GM18505 (cell line): ENCODE data around the gene GARS1.

Experiments used
- ATAC-seq: cut with Tn5 transposase; IDR thresholded peaks from one replicate; pipeline ENCODE4 v1.9.1; 2021; ENCODE audit not compliant: unreplicated experiment
- POLR2A ChIP-seq: IDR thresholded peaks from 4 replicates; pipeline ENCODE4 v1.6.1; 2011; ENCODE audit warnings: borderline replicate concordance; ENCODE audit not compliant: insufficient read depth, insufficient read length; ENCODE audit errors: extremely low read depth

Gene GARS1

DNA sequence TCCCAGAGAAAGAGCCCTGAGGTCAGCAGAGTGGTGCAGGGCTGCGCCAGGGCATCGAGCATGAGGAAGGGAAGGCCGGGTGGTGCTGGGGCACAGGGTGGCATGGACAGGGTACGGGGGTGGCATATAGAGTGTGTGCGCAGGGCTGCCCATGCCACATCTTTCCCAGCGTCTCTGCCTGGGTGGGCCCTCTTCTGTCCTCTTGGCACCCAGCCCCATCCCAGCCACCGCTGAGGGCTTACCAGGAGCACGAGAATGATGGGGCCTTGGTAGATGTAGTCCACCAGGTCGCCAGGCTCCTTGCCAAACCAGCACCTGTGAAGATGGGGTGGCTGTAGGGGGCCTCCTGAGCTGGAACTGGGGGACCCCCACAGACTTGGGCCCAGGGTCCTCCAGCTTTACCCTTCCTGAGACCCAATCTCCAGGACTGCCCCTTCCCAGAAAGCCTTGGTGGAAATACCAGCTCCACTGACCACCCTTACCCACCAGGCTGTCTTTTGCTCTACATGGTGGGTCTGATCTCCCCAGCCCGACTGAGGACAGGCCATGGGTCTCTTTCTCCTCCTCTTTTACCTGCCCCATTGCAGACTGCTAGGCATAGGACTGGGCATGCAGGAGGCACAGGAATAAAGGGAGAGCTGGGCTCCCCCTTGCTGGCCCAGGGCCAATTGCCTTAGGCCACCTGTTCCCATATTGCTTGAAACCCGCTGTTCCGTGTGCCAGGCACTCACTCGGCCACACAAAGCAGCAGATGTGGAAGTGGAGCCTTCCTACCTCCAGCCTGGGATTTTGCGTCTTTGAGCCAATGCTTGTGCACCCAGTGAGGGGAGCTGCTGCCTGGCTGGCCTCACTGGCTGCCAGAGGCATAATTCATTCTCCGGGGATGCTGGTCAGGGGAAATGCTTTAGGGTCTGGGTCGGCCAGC lies 65.9 kb downstream of the GARS1 start:
- no peak for ATAC-seq
- TF ChIP-seq POLR2A = no peak

DNA sequence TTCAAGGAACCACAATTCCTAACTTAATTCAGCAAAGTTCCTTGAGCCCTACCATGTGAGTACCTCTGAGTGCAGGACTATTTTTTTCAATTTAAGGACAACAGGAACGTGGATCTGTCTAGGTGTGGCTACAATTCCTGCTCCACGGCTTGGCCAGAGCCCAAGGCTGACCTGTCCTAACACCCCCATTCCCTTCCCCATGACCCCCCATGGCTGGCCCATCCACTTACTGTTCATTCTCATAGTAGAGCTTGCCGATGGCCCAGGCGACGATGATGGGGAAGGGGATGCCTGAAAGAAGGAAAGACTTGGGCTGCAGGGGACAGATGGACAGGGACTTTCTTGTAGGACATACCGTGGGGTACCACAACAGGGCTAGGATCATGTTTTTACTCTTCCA lies 67.2 kb downstream of the GARS1 start:
- no peak for ATAC-seq
- no peak for TF ChIP-seq POLR2A

DNA sequence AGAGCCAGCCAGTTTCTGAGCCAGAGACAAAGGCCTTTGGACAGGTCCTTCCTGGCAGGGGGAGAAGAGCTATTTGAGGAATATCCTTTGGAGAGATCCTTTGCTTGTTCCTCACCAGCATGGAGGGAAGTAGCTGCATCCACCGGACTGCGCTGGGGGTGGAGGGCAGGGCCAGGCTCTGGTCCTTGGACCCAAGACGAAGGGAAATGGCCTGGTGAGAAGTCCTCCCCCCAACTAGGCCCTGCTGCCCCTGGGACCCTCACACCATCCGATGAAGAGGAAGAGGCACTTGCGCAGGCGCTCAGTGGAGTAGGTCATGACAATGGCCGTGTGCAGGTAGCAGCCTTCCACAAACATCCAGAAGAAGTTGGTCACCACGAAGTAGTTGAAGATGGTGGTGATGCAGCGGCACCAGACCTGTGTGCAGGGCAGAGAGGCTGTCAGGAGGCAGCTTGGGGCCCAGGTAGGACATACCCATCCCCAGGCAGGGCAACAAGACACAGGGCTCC lies 67.8 kb downstream of the GARS1 start:
- TF ChIP-seq POLR2A = no peak
- no peak for ATAC-seq

DNA sequence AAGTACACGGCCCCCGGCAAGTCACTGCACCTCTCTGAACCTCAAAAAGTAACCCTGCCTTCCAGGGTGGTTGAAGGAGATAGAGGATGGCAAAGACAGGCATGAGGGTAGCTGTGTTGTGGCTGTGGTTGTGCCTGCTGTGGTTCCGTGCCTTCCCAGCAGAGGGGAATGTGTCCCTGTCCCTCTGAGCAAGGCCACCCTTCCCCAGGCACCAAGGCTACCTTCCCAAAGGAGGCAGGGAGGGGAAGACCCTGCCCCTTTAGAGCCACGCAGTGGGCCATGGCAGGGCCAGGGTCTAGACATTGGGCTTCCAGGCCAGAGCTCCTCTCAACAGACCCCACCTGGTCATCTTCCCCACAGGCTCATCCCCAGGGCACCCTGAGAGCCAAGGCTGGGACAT lies 68.7 kb downstream of the GARS1 start:
- no peak for ATAC-seq
- TF ChIP-seq POLR2A = no peak

DNA sequence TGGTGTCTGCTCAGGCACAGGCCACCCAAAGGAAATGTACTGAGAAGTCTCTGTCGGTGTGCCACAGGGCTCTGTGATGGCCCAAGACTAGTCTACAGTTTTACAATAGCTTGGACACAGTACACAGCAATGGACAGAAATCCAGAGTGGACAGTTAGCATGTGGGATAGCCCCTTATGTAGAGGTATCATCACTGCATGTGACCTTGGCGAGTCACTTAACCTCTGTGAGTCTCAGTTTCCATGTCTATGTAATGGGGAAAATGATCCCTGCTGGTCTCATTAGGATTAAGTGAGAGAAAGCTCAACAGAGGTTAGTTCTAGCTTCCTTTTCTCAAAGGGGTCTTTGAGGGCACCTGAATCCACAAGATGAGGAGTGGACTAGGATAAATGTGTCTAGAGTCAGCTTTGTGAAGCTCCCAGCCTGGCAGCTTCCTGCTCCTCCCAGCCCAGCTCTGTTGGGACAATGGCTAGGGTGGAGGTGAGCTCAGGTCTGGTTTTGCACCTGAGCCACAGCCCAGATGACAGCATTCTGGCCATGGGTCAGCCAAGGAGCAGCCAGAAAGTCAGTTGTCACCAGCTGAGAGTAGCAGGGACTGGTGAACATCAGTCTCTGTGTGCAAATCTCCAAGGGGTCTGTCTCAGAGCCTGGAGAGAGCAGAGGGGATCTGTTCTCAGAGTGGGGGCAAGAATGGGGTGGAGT lies 69.7 kb downstream of the GARS1 start:
- TF ChIP-seq POLR2A = no peak
- ATAC-seq = no peak

DNA sequence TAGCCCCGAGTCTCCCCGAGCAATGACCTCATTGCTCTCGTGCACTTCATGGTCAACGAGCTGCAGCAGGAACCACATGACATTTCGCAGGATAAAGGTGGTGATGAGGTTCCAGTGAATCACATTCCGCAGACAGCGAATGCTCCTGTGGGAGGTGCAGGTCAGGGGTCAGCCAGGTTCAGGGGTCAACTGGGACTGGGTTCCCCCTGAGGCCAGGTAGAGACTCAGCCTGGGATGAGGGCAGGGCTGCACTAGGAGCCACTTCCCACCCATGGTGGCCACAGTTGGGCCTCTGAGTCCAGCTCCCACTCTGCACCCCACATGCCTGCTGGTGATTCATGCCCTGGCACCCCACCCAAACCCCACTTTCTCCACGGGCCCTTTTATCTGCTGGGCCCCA lies 70.4 kb downstream of the GARS1 start:
- TF ChIP-seq POLR2A = no peak
- ATAC-seq = no peak

DNA sequence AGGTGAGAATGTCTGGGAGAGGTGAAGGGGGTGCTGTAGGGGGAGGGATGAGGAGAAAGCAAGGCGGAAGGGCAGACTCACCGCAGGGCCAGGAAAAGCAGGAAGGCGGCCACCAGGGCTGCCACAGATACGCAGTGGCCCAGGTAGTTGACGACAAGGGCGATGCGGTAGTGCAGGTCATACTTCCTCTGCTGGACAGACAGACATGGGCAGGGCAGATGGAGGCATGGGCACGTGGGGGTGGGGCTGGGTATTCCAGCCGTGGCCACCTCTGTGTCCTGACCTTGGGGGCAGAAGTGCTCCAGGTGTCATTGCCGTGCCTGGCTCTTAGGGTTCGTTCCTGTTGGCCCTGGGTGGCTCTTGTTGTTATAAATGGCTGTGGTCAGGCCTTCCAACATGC lies 70.8 kb downstream of the GARS1 start:
- no peak for TF ChIP-seq POLR2A
- ATAC-seq = no peak

DNA sequence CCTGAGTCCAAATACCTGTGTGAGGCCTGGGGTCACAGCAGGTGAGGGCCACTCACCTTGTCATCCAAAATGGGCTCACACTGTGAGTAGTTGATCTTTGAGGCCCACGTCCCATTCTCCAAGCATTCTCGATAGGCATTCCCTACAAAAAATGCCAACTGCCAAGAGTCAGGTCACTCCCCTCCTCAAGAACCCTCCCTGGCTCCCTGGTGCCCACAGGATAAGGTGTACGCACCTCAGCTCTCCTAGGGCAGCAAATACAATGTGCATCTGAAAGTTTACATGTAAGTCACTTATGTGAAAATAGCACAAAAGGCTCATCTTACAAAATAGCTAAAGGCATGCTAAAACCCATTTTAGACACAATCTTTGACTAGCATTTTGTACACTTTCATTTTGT lies 72.5 kb downstream of the GARS1 start:
- no peak for ATAC-seq
- TF ChIP-seq POLR2A = no peak

DNA sequence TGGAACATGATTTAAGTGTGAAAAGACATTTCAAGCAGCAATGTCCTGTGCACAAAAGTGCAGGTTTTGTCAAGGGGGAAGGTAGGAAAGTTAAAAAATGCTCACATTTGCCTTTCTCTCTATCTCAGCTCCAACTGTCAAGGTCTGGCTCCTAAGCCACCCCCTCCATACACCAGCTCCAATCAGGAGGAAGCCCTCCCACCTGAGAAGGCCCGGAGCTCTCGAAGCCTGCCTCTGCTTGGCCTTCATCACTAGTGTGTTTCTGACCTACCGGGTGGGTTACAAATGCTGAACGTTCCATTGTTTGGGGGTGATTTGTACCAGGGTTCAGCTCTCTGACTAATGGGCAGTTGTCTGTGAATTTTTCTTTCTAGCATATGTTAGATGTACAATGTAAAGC lies 73.4 kb downstream of the GARS1 start:
- no peak for ATAC-seq
- no peak for TF ChIP-seq POLR2A

DNA sequence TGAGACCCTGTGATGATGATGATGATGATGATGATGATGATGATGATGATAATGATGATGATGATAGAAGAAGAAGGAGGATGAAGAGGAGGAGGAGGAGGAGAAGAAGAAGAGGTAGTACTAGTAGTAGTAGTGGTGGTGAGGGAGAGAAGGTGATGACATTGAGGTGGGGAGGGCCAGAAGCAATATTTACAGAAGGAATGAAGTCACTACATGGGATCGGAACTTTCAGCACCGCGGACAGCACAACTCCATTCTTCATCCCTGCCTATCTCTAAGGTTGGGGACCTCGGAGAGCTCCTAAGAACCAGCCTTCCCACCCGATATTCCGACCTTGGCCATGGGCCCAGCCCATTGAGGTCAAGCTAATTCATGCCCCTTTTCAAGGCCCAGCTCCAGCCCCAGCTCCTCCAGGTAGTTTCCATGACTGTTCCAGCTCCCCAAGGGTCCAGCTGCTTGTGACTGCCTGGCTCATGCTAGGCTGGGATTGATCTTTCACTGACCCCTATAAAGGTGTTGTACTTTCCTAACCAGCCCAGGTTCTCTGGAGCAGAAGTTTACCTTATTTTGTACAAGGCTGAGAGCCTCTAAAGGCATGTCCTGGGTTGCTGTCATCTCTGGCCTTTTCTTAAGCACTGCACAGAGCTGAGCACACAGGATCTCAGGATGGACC lies 77.3 kb downstream of the GARS1 start:
- no peak for TF ChIP-seq POLR2A
- ATAC-seq = no peak

DNA sequence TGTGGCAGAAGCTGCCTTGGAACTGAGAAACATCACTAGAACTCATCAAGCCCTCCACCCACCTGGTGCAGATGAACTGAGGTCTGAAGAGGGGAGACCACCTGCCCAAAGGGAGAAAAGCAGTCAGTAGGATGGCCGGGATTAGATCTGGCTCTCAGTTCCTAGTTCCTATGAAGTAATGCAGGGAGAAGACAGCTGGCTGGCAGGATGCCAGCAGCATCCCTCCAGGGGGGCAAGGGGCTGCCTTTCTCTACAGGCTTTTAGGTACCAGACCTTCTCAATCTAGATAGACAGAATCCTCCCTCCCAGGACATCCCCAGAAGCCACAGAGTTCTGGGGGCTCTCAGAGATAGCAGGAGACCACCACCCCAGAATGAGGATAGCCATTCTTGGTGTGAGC lies 79.7 kb downstream of the GARS1 start:
- TF ChIP-seq POLR2A = no peak
- ATAC-seq = no peak

DNA sequence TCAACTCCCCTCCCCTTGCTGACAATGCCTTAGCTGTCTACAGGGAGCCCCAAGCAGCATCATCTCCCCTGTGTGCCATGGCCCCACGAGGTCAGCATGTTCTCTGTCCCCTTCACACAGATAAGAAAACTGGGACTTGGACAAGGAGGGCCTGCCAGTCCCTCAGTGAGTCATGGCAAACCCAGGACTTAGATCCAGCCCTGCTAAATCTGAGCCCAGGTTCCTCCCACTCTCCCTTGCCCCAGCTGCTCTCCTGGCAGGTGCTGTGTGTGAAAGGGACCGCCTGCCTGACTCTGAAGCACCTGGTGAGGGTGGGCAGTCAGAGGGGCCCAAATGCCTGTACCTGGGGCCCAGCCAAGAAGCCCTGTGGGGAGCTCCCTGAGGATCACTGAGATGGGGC lies 80.2 kb downstream of the GARS1 start:
- no peak for ATAC-seq
- TF ChIP-seq POLR2A = no peak

DNA sequence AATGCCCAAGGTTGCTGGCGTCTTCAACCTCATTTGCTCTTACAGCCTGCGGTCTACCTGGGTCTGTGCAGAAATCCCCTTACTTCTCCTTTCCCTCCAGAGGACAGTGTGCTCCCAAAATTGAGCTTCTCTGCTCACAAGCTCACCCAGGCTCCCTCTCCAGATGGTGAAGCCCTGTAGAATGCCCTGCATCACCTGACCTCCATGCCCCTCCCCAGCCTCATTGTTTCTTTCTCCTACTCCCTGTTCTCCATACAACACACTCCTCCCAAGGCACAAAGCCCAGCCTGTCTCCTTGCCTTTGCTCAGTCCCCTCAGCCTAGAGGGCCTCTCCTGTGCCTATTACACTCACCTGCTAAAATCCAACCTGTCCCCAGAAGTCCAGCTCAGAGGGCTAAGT lies 84.1 kb downstream of the GARS1 start:
- ATAC-seq = no peak
- no peak for TF ChIP-seq POLR2A

DNA sequence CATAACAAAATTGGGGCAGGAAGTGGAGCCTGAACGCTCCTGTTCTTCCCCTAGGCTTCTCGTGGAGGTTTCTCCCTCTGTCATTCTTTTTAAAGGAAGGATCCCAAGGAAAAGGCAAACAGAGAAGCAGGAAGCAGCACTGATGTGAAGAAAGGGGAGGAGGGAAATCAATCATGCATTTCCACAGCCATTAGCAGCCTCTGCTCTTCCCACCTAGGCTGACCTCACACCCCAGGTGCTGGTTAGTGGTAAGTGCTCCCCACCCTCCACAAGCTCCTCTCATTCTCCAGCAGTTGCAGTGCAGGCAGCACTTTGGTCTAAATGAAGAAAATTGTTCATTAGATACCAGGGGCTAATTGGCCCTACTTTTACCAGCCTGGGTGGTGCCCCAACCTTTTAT lies 85.0 kb downstream of the GARS1 start:
- ATAC-seq = no peak
- no peak for TF ChIP-seq POLR2A

DNA sequence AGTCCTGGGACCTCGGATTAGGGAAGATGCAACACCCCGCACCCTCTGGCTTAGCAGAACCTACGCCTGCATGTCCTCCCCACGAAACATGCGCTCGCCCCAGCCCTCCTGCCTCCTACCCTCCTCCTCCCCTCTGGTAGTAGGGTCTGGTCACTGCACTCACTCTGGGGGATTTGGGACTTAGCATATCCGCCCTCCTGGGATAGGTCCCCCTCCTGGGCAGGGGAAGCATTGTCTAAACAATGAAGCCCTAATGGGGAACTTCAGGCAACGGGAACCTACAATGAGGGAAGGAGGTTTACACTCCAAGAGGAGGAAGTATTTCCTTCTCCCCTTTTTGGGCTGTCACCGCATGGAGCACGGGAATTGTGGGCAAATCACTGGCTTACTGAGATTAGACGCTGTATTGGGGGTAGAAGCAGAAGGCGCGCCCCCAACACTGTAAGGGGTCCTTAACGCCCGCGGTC lies 86.7 kb downstream of the GARS1 start:
- TF ChIP-seq POLR2A = no peak
- no peak for ATAC-seq
